HG02870 (cell line): ENCODE measurements around the gene DDX47.
"Not testable (repeated sequence)": the region's sequence is repeated elsewhere in the genome, so short reads cannot be mapped to it uniquely, and the experiment has no call there.

ENCODE experiments used
- ATAC-seq: cut with Tn5 transposase; IDR thresholded peaks from one replicate; pipeline ENCODE4 v1.9.1; 2021; ENCODE audit warnings: mild to moderate bottlenecking, moderate library complexity; ENCODE audit not compliant: unreplicated experiment

DDX47 gene

DNA sequence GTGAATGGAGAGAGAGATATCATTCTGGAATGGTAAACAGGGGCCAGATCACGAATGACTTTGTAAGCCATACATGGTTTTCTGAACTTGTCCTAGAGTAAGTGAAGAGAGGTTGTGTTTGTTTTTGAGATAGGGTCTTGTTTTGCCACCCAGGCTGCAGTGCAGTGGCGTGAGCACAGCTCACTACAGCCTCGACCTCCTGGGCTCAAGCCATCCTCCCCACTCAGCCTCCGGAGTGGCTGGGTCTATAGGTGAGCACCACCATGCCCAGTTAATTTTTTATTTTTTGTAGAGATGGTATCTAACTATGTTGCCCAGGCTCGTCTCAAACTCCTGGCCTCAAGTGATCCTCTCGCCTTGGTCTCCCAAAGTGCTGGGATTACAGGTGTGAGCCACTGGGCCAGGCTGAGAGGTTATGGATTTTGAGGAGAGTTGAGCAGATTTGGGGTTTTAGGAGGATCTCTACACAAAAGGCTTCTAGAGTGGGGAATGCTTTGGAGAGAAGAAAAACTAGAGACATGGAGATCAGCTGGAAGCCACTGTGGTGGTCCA, 58.5 kb downstream of the DDX47 start:
- ATAC-seq, result no peak

DNA sequence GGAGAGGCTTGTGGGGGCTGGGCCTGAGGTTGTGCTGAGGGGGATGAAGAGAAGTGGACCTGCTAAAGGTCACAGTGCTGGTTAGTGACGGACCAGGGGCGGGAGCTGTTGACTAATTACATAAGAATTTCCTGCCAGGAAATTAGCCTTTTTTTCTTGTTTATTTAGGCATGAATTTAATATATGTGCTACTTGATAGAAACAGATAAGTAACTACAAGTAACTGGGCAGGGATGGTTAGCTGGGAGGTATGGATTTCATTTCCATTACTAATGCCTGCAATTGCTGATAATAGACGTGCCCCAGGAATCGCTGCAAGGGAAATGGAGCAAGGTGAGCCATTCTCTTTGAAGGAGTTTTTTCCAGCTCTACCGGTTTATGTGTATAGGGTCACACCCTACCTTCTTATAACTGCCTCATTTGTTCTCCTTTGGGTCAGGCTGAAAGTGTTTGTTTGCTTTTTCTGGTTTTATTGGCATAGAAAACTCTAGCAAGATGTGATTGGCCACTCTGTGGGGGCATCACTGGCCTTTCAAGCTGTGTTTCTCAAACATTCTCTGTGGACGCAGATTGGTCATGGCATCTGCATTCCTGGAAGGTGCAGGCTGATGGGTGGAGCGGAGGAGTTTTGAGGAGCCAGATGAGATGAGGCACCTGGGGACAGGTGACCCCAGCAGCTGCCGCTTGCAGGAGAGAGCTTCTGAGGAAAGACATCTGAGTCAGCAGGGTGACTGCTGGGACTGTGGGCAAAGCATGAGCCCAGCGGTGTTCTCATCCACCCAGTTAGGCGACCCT, 59.2 kb downstream of the DDX47 start:
- ATAC-seq, result no peak

DNA sequence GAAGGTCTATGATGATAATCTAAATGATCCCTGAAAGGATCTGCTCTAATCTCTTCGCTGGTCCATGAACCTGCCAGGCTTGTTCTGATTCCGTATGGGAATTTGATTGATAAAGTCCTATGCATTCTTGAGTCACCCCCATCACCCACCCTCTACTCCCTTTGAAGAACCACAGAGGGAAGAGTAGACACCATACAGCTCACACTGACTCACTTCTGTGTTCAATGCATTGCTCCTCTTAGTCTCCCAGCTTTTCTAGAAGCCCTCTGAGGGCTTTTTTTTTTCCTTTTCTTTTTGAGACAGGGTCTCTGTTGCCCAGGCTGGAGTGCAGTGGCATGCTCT, 59.8 kb downstream of the DDX47 start:
- ATAC-seq, result no peak

DNA sequence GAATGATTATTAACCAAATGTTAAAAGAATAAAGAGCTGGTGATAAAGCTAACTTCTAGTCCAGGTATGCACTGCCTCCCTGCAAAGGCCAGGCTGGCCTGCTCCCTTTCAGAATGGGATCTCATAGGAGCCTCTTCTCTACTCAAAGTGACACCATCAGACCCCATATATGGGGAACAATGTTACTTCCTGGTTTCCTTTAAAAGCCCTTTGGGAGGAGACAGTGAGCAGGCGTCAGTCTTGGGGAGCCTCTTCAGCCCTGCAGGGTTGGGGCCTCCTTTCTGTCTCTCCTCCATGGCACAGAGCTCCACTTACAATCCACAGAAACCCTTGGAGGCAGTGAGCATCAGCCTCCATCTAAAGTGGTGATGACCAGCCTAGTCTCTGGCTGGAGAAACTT, 60.9 kb downstream of the DDX47 start:
- ATAC-seq, result no peak

DNA sequence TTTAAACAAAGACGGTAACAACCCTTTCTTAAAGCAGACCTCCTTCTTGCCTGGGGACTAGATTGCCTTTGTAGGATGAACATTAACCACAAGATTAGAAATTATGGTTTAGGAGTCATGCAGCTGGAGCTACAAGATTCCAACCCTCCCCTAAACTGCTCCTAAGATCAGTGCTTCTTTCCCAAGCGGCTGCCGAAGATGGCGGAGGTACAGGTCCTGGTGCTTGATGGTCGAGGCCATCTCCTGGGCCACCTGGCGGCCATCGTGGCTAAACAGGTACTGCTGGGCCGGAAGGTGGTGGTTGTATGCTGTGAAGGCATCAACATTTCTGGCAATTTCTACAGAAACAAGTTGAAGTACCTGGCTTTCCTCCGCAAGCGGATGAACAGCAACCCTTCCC, 62.2 kb downstream of the DDX47 start:
- not testable (repeated sequence) for ATAC-seq

DNA sequence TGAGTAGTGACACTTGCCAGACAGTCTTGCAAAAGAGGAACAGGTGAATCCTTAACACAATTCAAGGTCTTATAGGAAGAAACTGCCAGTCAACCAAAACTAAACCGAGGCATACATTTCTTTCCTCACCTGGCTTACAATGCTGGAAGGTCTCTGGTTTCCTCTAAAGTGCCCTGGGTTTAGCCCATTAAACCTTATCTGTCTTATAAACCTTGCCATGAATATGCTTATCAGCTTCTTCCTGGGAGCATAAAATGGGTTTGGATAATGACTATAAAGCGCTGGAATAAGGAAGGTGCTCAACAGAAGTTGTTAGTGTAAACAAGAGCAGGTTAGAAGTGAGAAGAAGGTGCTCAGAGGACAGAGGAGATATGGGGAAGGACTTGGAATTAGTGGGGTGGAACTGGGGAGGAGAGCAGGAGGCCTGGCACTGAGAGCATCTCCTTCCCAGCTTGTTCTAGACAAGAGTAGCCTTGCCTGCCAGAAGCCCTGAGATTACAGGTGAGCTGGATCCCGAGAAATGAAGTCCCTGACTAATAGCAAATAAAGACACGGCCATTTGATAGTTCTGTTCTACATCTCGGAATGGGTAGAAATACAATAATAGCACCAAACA, 64.1 kb downstream of the DDX47 start:
- ATAC-seq, result no peak

DNA sequence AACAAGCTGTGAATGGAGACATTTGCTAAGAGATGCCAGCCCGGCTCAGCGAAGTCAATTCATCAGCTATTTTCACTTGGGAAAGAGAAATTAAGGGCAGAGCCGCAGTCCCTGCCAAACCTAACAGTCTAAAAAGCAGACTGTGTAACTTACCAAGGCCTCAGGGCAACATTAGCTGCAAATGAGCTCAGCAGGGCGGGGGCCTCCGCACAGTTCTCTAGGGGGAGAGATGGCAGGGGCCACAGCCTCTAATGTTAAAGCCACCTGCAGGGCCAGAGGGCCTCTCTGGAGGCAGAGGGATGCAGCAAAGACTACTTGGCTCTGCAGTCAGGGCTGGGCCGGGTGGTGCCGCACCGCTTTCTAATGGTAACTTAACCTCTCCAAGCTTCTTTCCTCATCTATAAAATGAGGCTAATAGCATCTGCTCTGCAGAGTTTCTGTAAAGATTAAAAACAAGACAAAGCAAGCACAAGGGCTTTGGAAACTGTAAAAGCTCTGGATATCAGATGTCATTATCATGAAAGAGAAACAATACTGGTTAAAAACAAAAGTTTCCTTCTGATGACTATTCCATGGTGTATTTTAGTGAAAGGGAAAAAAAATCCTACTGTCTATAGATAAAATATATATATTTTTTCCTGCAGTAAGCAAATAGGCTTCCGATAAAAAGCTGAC, 64.8 kb downstream of the DDX47 start:
- ATAC-seq, result no peak
